Tibial nerve (tissue), 4 donors: ENCODE measurements around the gene POLDIP2.

Experiments used
- CTCF ChIP-seq, 5 experiments: fragments of 200-600 bp in 3 of 5; fragments of 450-650 bp in 2 of 5; sonication (generic) in 3 of 5; IDR thresholded peaks; one replicate each; pipeline ENCODE4 v1.5.1; 2016 to 2019; ENCODE audit warnings: antibody characterized with exemption in 5 of 5, mild to moderate bottlenecking in 3 of 5, moderate library complexity in 2 of 5
- EP300 ChIP-seq, 2 donors: sonication (generic); formaldehyde crosslinking; IDR thresholded peaks; one replicate each; pipeline ENCODE4 v1.6.1; 2017; ENCODE audit warnings: antibody characterized with exemption in 2 of 2, mild to moderate bottlenecking in 1 of 2
- POLR2A ChIP-seq, 2 donors: fragments of 450-650 bp; IDR thresholded peaks; one replicate each; pipeline ENCODE4 v1.6.1; 2017; ENCODE audit warnings: antibody characterized with exemption in 2 of 2, mild to moderate bottlenecking in 2 of 2, moderate library complexity in 2 of 2

GRCh38 chr17:28392491-28392890 is 35.2 kb upstream of the POLDIP2 start:
- TF ChIP-seq CTCF (IDR thresholded peaks at IDR 0.05): no peak
- TF ChIP-seq EP300 (IDR thresholded peaks at IDR 0.05): no peak
- TF ChIP-seq POLR2A (IDR thresholded peaks at IDR 0.05): no peak
